Kidney capillary endothelial cell (primary cell): ENCODE data around the gene RAB40A.
"Not testable (repeated sequence)": the region's sequence is repeated elsewhere in the genome, so short reads cannot be mapped to it uniquely, and the experiment has no call there.

Experiments used
- DNase-seq: peaks from one replicate; pipeline ENCODE4 v3.0.0-alpha.2; 2018; ENCODE audit warnings: low spot score

RAB40A gene

GRCh38 chrX:103461156-103461555 lies 58.1 kb downstream of the RAB40A start:
- DNase-seq, result no peak

GRCh38 chrX:103460001-103460755 lies 59.1 kb downstream of the RAB40A start:
- DNase-seq, result not testable (repeated sequence)

GRCh38 chrX:103453655-103454054 lies 65.6 kb downstream of the RAB40A start:
- DNase-seq, result peak; percentile 85
